GM12878 (cell line): ENCODE data around the gene HIRIP3.

Experiments
- ESRRA ChIP-seq: IDR thresholded peaks from 2 replicates; pipeline ENCODE4 v1.6.1; 2012; ENCODE audit warnings: mild to moderate bottlenecking, low read length, improper control_type of control experiment
- HDGF ChIP-seq: fragments of 450-650 bp; IDR thresholded peaks from 2 replicates; pipeline ENCODE4 v1.6.1; 2016; ENCODE audit warnings: antibody characterized with exemption
- JUND ChIP-seq: IDR thresholded peaks from 2 replicates; pipeline ENCODE4 v1.6.1; 2012; ENCODE audit warnings: low read depth, mild to moderate bottlenecking, low read length, improper control_type of control experiment, moderate library complexity
- POLR2AphosphoS5 ChIP-seq: IDR thresholded peaks from 2 replicates; pipeline ENCODE4 v1.6.1; 2011; ENCODE audit warnings: mild to moderate bottlenecking, low read length, inconsistent platforms
- TF ChIP-seq, protein P1 (sequence below): IDR thresholded peaks from 2 replicates; pipeline ENCODE4 v1.6.1; 2012; ENCODE audit warnings: improper control_type of control experiment, low read depth, low read length; ENCODE audit not compliant: insufficient replicate concordance
- TF ChIP-seq, protein P2 (sequence below), 3 experiments: IDR thresholded peaks in 2 of 3; conservative IDR thresholded peaks in 1 of 3; 2 replicates each; pipeline ENCODE4 v1.5.1; 2011; ENCODE audit warnings: low read depth in 3 of 3, low read length in 3 of 3, mild to moderate bottlenecking in 3 of 3, control low read depth in 2 of 3, moderate library complexity in 2 of 3, inconsistent platforms in 1 of 3, mixed read lengths in 1 of 3; ENCODE audit not compliant: control insufficient read depth in 2 of 3, insufficient read depth in 1 of 3; ENCODE audit errors: extremely low read depth in 1 of 3
- TF ChIP-seq, protein P3 (sequence below): fragments of 450-650 bp; IDR thresholded peaks from 2 replicates; pipeline ENCODE4 v1.6.1; 2017; ENCODE audit warnings: mild to moderate bottlenecking

DNA sequence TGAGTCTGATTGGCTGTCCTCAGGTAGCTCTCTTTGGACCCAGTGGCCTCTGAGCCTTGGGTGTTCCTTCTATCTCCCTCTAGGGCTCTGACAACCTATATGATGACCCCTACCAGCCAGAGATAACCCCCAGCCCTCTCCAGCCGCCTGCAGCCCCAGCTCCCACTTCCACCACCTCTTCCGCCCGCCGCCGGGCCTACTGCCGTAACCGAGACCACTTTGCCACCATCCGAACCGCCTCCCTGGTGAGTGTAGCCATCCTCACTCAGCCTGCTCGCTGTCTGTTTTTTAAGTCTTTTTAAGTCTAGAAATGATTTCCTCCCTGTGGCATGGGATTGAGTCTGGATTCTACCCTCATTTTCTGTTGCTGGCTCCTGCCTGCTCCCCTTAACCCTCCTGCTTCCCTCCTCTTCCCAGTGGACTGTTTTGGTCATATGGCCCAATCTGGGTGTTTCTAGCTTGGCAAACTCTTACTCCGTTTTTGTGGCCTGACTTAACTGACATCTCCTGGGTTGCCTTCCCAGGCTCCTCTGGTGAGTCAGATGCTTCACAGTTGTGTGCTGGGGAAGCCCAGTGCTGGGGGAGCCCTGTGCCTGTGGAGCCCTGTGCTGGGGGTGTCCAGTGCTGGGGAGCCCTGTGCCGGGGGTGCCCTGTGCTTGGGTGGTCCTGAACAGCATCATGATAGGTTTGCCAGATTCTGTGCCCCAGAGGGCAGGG, 11.8 kb downstream of the HIRIP3 start:
- TF ChIP-seq JUND (no peak), ESRRA (no peak), HDGF (no peak), POLR2AphosphoS5 (no peak)
- TF ChIP-seq, protein P1, sequence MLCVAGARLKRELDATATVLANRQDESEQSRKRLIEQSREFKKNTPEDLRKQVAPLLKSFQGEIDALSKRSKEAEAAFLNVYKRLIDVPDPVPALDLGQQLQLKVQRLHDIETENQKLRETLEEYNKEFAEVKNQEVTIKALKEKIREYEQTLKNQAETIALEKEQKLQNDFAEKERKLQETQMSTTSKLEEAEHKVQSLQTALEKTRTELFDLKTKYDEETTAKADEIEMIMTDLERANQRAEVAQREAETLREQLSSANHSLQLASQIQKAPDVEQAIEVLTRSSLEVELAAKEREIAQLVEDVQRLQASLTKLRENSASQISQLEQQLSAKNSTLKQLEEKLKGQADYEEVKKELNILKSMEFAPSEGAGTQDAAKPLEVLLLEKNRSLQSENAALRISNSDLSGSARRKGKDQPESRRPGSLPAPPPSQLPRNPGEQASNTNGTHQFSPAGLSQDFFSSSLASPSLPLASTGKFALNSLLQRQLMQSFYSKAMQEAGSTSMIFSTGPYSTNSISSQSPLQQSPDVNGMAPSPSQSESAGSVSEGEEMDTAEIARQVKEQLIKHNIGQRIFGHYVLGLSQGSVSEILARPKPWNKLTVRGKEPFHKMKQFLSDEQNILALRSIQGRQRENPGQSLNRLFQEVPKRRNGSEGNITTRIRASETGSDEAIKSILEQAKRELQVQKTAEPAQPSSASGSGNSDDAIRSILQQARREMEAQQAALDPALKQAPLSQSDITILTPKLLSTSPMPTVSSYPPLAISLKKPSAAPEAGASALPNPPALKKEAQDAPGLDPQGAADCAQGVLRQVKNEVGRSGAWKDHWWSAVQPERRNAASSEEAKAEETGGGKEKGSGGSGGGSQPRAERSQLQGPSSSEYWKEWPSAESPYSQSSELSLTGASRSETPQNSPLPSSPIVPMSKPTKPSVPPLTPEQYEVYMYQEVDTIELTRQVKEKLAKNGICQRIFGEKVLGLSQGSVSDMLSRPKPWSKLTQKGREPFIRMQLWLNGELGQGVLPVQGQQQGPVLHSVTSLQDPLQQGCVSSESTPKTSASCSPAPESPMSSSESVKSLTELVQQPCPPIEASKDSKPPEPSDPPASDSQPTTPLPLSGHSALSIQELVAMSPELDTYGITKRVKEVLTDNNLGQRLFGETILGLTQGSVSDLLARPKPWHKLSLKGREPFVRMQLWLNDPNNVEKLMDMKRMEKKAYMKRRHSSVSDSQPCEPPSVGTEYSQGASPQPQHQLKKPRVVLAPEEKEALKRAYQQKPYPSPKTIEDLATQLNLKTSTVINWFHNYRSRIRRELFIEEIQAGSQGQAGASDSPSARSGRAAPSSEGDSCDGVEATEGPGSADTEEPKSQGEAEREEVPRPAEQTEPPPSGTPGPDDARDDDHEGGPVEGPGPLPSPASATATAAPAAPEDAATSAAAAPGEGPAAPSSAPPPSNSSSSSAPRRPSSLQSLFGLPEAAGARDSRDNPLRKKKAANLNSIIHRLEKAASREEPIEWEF: no peak
- TF ChIP-seq, protein P2, sequence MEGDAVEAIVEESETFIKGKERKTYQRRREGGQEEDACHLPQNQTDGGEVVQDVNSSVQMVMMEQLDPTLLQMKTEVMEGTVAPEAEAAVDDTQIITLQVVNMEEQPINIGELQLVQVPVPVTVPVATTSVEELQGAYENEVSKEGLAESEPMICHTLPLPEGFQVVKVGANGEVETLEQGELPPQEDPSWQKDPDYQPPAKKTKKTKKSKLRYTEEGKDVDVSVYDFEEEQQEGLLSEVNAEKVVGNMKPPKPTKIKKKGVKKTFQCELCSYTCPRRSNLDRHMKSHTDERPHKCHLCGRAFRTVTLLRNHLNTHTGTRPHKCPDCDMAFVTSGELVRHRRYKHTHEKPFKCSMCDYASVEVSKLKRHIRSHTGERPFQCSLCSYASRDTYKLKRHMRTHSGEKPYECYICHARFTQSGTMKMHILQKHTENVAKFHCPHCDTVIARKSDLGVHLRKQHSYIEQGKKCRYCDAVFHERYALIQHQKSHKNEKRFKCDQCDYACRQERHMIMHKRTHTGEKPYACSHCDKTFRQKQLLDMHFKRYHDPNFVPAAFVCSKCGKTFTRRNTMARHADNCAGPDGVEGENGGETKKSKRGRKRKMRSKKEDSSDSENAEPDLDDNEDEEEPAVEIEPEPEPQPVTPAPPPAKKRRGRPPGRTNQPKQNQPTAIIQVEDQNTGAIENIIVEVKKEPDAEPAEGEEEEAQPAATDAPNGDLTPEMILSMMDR (IDR thresholded peaks at IDR 0.05 in 2 of 3, conservative IDR thresholded peaks at IDR 0.05 in 1 of 3; ENCODE audit: control insufficient read depth in 2 of 3, extremely low read depth in 1 of 3, insufficient read depth in 1 of 3, low read depth in 3 of 3, low read length in 3 of 3): no peak
- TF ChIP-seq, protein P3, sequence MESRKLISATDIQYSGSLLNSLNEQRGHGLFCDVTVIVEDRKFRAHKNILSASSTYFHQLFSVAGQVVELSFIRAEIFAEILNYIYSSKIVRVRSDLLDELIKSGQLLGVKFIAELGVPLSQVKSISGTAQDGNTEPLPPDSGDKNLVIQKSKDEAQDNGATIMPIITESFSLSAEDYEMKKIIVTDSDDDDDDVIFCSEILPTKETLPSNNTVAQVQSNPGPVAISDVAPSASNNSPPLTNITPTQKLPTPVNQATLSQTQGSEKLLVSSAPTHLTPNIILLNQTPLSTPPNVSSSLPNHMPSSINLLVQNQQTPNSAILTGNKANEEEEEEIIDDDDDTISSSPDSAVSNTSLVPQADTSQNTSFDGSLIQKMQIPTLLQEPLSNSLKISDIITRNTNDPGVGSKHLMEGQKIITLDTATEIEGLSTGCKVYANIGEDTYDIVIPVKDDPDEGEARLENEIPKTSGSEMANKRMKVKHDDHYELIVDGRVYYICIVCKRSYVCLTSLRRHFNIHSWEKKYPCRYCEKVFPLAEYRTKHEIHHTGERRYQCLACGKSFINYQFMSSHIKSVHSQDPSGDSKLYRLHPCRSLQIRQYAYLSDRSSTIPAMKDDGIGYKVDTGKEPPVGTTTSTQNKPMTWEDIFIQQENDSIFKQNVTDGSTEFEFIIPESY: no peak
